Neural progenitor cell (in vitro differentiated cells): Measurements from ENCODE around the gene GCN1. TPM values are rescaled to one million over a fixed set of nuclear protein-coding genes. Genes with fewer than 3 reads are reported as not detected.

Source experiments
- DNase-seq: peaks from one replicate; pipeline ENCODE4 v3.0.0-alpha.2; 2016; ENCODE audit warnings: low spot score
- H2AFZ ChIP-seq: fragments of 200-600 bp; sonication (generic); replicated peaks from 2 replicates; pipeline ENCODE4 v1.6.1; 2016; ENCODE audit warnings: antibody characterized with exemption
- H3F3A ChIP-seq: fragments of 200-600 bp; sonication (generic); 2 replicates; pipeline ENCODE4 v1.6.1; 2016; ENCODE audit warnings: antibody characterized with exemption, low read depth
- H3K27ac ChIP-seq: fragments of 200-600 bp; sonication (generic); 2 replicates; pipeline ENCODE4 v1.5.1; 2016; ENCODE audit warnings: mild to moderate bottlenecking
- H3K27me3 ChIP-seq: fragments of 200-600 bp; sonication (generic); 2 replicates; pipeline ENCODE4 v1.6.1; 2016; ENCODE audit warnings: mild to moderate bottlenecking, moderate library complexity
- H3K36me3 ChIP-seq: fragments of 200-600 bp; sonication (generic); 2 replicates; pipeline ENCODE4 v1.5.1; 2016
- H3K4me1 ChIP-seq: fragments of 200-600 bp; sonication (generic); 2 replicates; pipeline ENCODE4 v1.6.1; 2016; ENCODE audit warnings: mixed run types
- H3K4me2 ChIP-seq: fragments of 200-600 bp; sonication (generic); 2 replicates; pipeline ENCODE4 v1.6.1; 2016
- H3K4me3 ChIP-seq: fragments of 200-600 bp; sonication (generic); 2 replicates; pipeline ENCODE4 v1.5.1; 2016
- H3K79me2 ChIP-seq: fragments of 200-600 bp; sonication (generic); 2 replicates; pipeline ENCODE4 v1.6.1; 2016; ENCODE audit warnings: low read depth
- H3K9ac ChIP-seq: fragments of 200-600 bp; sonication (generic); 2 replicates; pipeline ENCODE4 v1.6.1; 2016
- H3K9me3 ChIP-seq: fragments of 200-600 bp; sonication (generic); 2 replicates; pipeline ENCODE4 v1.5.1; 2016; ENCODE audit warnings: low read depth
- H4K20me1 ChIP-seq: fragments of 200-600 bp; sonication (generic); 2 replicates; pipeline ENCODE4 v1.6.1; 2016; ENCODE audit warnings: low read depth
- H3K27ac Mint-ChIP-seq: 3 replicates; pipeline ENCODE4 v1.8.0; 2021; ENCODE audit warnings: mixed read lengths
- H3K27me3 Mint-ChIP-seq: 2 replicates; pipeline ENCODE4 v1.8.0; 2022; ENCODE audit warnings: low read depth, mild to moderate bottlenecking, inconsistent platforms, moderate library complexity, mixed read lengths; ENCODE audit not compliant: insufficient read depth
- H3K36me3 Mint-ChIP-seq: 3 replicates; pipeline ENCODE4 v1.8.0; 2021; ENCODE audit warnings: mixed read lengths
- H3K4me1 Mint-ChIP-seq: 3 replicates; pipeline ENCODE4 v1.8.0; 2021; ENCODE audit warnings: mixed read lengths
- H3K4me3 Mint-ChIP-seq: 3 replicates; pipeline ENCODE4 v1.8.0; 2021; ENCODE audit warnings: mild to moderate bottlenecking, moderate library complexity, mixed read lengths
- H3K9me3 Mint-ChIP-seq: 3 replicates; pipeline ENCODE4 v1.8.0; 2020; ENCODE audit warnings: mixed read lengths
- EZH2 ChIP-seq: fragments of 200-600 bp; sonication (generic); IDR thresholded peaks from 2 replicates; pipeline ENCODE4 v1.6.1; 2017; ENCODE audit warnings: antibody characterized with exemption, mild to moderate bottlenecking, moderate library complexity
- EZH2phosphoT487 ChIP-seq: fragments of 200-600 bp; sonication (generic); IDR thresholded peaks from 2 replicates; pipeline ENCODE4 v1.6.1; 2017; ENCODE audit warnings: antibody characterized with exemption
- total RNA-seq: library from RNA; depleted of rRNA; stranded (reverse); fragments of >200 nt; gene quantifications from 2 replicates; pipeline ENCODE4 v1.2.3, GENCODE V29; 2015; ENCODE audit warnings: low replicate concordance
- TF ChIP-seq, protein P1 (sequence below): fragments of 200-600 bp; sonication (generic); IDR thresholded peaks from 2 replicates; pipeline ENCODE4 v1.5.1; 2017; ENCODE audit warnings: antibody characterized with exemption, mild to moderate bottlenecking

The GCN1 gene
- total RNA-seq, 1 donor from 2014 or later = 60.9 TPM

DNA sequence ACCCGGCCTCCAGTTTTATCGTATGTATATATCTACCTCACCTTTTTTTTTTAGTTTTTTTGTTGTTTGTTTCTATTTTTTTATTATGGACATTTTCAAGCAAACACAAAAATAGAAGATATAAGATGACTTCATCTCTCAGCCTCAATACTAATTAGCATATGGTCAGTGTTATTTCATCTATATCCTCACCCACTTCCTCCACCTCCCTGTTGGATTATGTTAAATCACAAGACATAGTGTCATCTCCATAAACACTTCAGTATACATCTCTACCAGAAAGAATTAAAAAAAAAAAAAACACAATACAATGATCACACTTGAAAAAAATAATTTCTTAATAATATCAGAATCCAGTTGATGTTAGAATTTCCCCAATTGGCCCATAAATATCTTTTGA is 112.9 kb downstream of the GCN1 start:
- TF ChIP-seq, protein P1, sequence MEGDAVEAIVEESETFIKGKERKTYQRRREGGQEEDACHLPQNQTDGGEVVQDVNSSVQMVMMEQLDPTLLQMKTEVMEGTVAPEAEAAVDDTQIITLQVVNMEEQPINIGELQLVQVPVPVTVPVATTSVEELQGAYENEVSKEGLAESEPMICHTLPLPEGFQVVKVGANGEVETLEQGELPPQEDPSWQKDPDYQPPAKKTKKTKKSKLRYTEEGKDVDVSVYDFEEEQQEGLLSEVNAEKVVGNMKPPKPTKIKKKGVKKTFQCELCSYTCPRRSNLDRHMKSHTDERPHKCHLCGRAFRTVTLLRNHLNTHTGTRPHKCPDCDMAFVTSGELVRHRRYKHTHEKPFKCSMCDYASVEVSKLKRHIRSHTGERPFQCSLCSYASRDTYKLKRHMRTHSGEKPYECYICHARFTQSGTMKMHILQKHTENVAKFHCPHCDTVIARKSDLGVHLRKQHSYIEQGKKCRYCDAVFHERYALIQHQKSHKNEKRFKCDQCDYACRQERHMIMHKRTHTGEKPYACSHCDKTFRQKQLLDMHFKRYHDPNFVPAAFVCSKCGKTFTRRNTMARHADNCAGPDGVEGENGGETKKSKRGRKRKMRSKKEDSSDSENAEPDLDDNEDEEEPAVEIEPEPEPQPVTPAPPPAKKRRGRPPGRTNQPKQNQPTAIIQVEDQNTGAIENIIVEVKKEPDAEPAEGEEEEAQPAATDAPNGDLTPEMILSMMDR = no peak
- no peak for TF ChIP-seq EZH2phosphoT487
- TF ChIP-seq EZH2 = no peak

DNA sequence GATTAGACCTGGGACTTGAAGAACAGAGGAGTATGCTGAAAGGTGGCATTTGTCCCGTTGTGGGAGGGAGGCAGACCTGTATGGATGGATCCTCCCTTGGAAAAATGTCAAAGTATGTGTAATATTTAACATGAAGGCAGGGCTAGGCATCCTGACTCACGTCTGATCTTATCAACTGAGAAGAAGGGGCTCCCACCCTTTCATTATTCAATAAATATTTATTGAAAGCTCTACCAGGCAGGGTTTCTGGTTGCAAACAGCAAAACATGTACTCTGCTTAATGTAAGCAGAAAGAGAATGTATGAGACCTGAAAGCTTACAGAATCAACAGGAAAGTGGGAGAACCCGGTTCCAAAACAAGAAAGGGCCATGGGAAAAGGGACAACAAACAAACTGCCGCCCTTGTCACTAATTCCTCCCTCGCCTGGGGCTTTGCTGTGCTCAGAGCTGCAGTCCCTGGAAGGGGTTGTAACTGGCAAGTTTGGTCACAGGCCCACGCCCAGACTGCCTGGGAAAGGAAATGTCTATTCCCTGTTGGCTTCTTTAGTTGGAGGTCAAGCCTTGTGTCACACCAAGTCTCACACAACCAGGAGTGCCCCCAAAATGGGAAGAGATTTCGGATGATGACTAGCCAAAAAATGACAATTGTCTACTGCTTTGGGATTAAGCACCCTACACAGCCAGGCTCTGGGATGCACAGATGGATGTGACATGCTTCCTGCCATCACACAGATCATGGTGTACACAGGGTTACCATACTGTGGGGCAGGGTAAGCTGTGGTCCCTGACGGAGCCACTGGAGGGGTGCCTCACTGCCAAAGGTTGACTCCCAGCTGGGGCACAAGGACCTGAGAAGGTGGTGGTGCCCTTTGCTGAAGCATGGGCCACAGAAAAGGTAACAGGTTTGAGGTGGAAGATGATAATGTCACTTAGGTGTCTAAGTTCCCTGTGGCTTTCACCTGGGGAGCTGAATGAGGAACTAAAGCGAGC is 114.8 kb downstream of the GCN1 start:
- Histone ChIP-seq H3K27me3 (no peaks in the 10 kb centered on the region), H3K9ac (no peak overlapping the region), H3K4me2 (no peak overlapping the region), H3K27ac (no peak overlapping the region), H3F3A (no peaks in the 10 kb centered on the region), H3K4me1 (no peaks in the 10 kb centered on the region), H4K20me1 (no peaks in the 10 kb centered on the region), H2AFZ (no peak overlapping the region), H3K4me3 (no peak overlapping the region), H3K79me2 (no peaks in the 10 kb centered on the region), H3K36me3 (no peaks in the 10 kb centered on the region), H3K9me3 (no peaks in the 10 kb centered on the region)
- Mint-ChIP-seq H3K27me3 (no peaks in the 10 kb centered on the region), H3K27ac (no peak overlapping the region), H3K36me3 (peaks cover 1% of the 10 kb centered on the region), H3K4me3 (no peak overlapping the region), H3K4me1 (peaks cover 5% of the 10 kb centered on the region), H3K9me3 (no peaks in the 10 kb centered on the region)
- no peak for DNase-seq
- TF ChIP-seq, protein P1 = no peak
- no peak for TF ChIP-seq EZH2

More for the DNA sequence above, 112.9 kb downstream of the GCN1 start:
- Mint-ChIP-seq H3K4me3 (no peak overlapping the region), H3K4me1 (peaks cover 20% of the 10 kb centered on the region), H3K9me3 (no peaks in the 10 kb centered on the region), H3K27ac (no peak overlapping the region), H3K27me3 (no peaks in the 10 kb centered on the region), H3K36me3 (peaks cover 1% of the 10 kb centered on the region)
- peaks cover 8% of the 10 kb centered on the region for H3K4me1 ChIP-seq
- H3K79me2 ChIP-seq = no peaks in the 10 kb centered on the region
- H3K9me3 ChIP-seq = no peaks in the 10 kb centered on the region
- H3K4me3 ChIP-seq = no peak overlapping the region
- H3K4me2 ChIP-seq = no peak overlapping the region
- no peak overlapping the region for H3K27ac ChIP-seq
- no peak overlapping the region for H3K9ac ChIP-seq
- H3K36me3 ChIP-seq = no peaks in the 10 kb centered on the region
- H4K20me1 ChIP-seq = no peaks in the 10 kb centered on the region
- H2AFZ ChIP-seq = no peak overlapping the region
- no peaks in the 10 kb centered on the region for H3F3A ChIP-seq
- no peaks in the 10 kb centered on the region for H3K27me3 ChIP-seq
- DNase-seq = no peak

DNA sequence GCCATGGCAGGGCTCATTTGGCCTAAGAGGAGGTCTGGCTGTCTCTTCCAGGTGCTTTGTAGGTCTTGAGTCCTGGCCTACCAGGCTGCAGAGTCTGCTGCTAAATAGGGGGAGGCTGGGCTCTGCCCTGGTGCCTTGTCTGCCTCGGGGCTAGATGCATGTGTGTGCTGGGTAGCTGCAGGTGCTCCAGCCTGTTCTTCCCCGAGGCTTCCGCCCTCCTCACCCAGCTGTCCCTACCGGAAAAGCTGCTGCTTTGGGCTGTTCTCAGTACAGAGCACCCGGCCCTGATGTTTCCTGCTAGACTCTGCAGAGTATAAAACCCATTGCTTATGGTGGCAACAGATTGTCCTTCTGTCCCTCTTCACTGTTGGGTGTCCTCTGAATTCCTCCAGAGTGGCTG is 115.6 kb downstream of the GCN1 start:
- Histone ChIP-seq H2AFZ (no peak overlapping the region), H3K4me2 (no peak overlapping the region), H3K79me2 (no peaks in the 10 kb centered on the region), H3K36me3 (no peaks in the 10 kb centered on the region), H3K4me3 (no peak overlapping the region), H3K9ac (no peak overlapping the region), H3K9me3 (no peaks in the 10 kb centered on the region), H3F3A (no peaks in the 10 kb centered on the region), H3K27ac (no peak overlapping the region), H4K20me1 (no peaks in the 10 kb centered on the region), H3K4me1 (no peaks in the 10 kb centered on the region), H3K27me3 (no peaks in the 10 kb centered on the region)
- no peak for DNase-seq
- H3K4me3 Mint-ChIP-seq = no peak overlapping the region
- H3K27ac Mint-ChIP-seq = no peak overlapping the region
- H3K36me3 Mint-ChIP-seq = peaks cover 1% of the 10 kb centered on the region
- H3K4me1 Mint-ChIP-seq = peaks cover 5% of the 10 kb centered on the region
- no peak for TF ChIP-seq EZH2
- TF ChIP-seq EZH2phosphoT487 = no peak
- TF ChIP-seq, protein P1 = no peak
- no peaks in the 10 kb centered on the region for H3K9me3 Mint-ChIP-seq
- no peaks in the 10 kb centered on the region for H3K27me3 Mint-ChIP-seq
